ENCODE measurements around the gene RMND5A. TPM values are rescaled to one million over a fixed set of nuclear protein-coding genes. Genes with fewer than 3 reads are reported as not detected.
A peak's percentile ranks its signal among the peaks of the same experiment; 100 is the strongest.

The RMND5A gene
- total and polyA plus RNA-seq, 7 donors = 17.7 to 90.8 (median 72.4) TPM

DNA sequence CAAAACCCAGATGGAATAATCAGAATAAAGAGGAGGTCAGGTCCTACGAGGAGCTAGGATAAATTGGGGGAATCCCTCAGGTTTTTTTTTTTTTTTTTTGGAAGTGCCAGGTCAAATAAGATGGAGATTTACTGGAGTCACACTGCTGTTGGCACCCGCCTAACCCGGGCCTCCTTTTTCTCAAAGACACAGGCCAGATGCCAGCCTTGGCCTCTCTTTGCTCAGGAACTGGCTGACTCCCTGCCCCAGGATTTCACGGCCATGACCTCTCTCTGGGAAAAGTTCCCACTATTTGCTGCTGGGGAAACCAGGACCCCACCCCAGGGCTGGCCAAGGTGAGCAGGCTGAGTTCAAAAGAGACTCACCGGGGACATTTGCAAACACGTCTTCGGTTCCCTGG lies 68.1 kb downstream of the RMND5A start:
- DNase-seq = no peak
- H3K4me3 ChIP-seq = no peak overlapping the region

GRCh38 chr2:86788881-86789686 lies 69.0 kb downstream of the RMND5A start:
- Histone ChIP-seq H3K4me1 (peaks cover 14% of the 10 kb centered on the region), H3K36me3 (ENCODE audit: insufficient read depth in 1 of 2, low read depth in 1 of 2) (no peaks in the 10 kb centered on the region), H3K4me3 (peak overlapping the region; percentile 40), H3K9me3 (no peaks in the 10 kb centered on the region), H3K27ac (no peak overlapping the region), H3K27me3 (ENCODE audit: insufficient read depth in 3 of 3, low read length in 2 of 3) (peaks cover 0 to 57% (median 26%) of the 10 kb centered on the region in 3 donors)
- ATAC-seq (peak in 1 of 4 donors; percentile 49), DNase-seq (no peak)
- intact Hi-C loops (cut with DNase I) = no loop called here
- TF ChIP-seq, protein P1, sequence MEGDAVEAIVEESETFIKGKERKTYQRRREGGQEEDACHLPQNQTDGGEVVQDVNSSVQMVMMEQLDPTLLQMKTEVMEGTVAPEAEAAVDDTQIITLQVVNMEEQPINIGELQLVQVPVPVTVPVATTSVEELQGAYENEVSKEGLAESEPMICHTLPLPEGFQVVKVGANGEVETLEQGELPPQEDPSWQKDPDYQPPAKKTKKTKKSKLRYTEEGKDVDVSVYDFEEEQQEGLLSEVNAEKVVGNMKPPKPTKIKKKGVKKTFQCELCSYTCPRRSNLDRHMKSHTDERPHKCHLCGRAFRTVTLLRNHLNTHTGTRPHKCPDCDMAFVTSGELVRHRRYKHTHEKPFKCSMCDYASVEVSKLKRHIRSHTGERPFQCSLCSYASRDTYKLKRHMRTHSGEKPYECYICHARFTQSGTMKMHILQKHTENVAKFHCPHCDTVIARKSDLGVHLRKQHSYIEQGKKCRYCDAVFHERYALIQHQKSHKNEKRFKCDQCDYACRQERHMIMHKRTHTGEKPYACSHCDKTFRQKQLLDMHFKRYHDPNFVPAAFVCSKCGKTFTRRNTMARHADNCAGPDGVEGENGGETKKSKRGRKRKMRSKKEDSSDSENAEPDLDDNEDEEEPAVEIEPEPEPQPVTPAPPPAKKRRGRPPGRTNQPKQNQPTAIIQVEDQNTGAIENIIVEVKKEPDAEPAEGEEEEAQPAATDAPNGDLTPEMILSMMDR (IDR thresholded peaks at IDR 0.05) = no peak
- WGBS, 3 donors = 3 to 6% (median 4%) methylated on average over 50 to 64 of the region's 64 CpGs

More for the DNA sequence above, 68.1 kb downstream of the RMND5A start:
- H3K9me3 ChIP-seq = no peaks in the 10 kb centered on the region
- peaks cover 0 to 48% (median 24%) of the 10 kb centered on the region in 3 donors for H3K27me3 ChIP-seq (ENCODE audit: insufficient read depth in 3 of 3, low read length in 2 of 3)
- H3K4me1 ChIP-seq = peaks cover 14% of the 10 kb centered on the region
- WGBS, 3 donors = 20 to 36% (median 25%) methylated on average over 7 of the region's 7 CpGs
- ATAC-seq = peak in 1 of 4 donors; percentile 26
- intact Hi-C loops (cut with DNase I) = no loop called here
- TF ChIP-seq, protein P1 (IDR thresholded peaks at IDR 0.05) = no peak
- H3K36me3 ChIP-seq (ENCODE audit: insufficient read depth in 1 of 2, low read depth in 1 of 2) = no peaks in the 10 kb centered on the region
- H3K27ac ChIP-seq = no peak overlapping the region

DNA sequence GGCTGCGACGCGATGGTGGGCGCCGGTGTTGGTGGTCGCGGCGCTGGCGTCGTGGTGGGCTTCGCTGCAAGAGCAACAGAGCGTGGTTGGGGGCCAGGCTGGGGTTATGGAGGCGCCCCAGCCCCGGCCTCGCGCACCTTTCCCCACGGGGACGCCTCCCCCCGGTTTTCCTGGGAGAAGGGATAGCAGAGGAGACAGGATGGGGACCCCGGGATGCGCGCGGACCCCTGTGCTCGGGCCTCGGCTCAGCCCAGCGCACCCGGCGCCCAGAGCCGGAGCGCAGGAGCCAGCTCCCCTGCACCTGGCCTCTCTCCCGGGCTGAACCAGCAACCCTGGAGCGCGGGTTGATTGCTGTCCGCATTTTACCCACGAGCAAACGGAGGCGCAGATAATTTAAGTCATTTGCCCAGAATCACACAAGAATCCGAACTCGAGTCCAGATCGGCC lies 69.6 kb downstream of the RMND5A start:
- no peaks in the 10 kb centered on the region for H3K9me3 ChIP-seq
- peaks cover 0 to 63% (median 27%) of the 10 kb centered on the region in 3 donors for H3K27me3 ChIP-seq (ENCODE audit: insufficient read depth in 3 of 3, low read length in 2 of 3)
- peaks cover 14% of the 10 kb centered on the region for H3K4me1 ChIP-seq
- intact Hi-C loops (cut with DNase I) = no loop called here
- H3K36me3 ChIP-seq (ENCODE audit: insufficient read depth in 1 of 2, low read depth in 1 of 2) = no peaks in the 10 kb centered on the region
- no peak for DNase-seq
- 3 to 6% (median 5%) methylated on average over 36 to 40 of the region's 40 CpGs for WGBS, 3 donors
- H3K4me3 ChIP-seq = peak overlapping the region; percentile 40
- ATAC-seq = peak in 1 of 4 donors; percentile 24
- TF ChIP-seq, protein P1 (IDR thresholded peaks at IDR 0.05) = no peak
- no peak overlapping the region for H3K27ac ChIP-seq

DNA sequence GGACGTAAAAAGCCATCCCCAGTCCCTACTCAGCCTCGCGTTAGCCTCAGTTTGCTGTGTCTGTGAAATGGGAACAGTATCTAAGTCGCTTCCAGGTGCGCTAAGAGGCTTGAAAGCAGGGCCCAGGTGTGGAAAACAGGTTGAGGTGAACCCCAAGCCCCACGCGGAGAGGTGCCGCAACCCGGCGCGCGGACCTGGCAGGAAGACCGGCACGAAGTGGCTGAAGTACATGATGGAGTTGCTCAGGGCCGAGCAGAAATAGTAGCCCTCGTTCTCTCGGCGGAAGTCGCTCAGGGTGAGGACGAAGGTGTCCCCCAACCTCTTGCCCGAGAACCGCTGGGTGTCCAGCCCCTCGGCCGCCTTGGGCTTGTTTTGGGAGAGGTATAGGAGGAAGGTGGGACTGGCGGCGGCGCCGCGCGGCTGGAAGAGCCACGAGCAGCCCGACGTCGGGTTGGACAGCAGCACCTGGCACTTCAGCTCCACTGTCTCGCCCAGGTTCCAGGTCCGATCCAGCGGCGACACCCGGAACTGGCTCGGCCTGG lies 70.1 kb downstream of the RMND5A start:
- Histone ChIP-seq H3K4me3 (peak overlapping the region; percentile 40), H3K27me3 (ENCODE audit: insufficient read depth in 3 of 3, low read length in 2 of 3) (peaks cover 0 to 65% (median 28%) of the 10 kb centered on the region in 3 donors), H3K27ac (no peak overlapping the region), H3K36me3 (ENCODE audit: insufficient read depth in 1 of 2, low read depth in 1 of 2) (no peaks in the 10 kb centered on the region), H3K9me3 (no peaks in the 10 kb centered on the region), H3K4me1 (peaks cover 14% of the 10 kb centered on the region)
- TF ChIP-seq, protein P1 (IDR thresholded peaks at IDR 0.05) = no peak
- 3 to 6% (median 5%) methylated on average over 24 to 40 of the region's 40 CpGs for WGBS, 3 donors
- DNase-seq (no peak), ATAC-seq (peak in 1 of 4 donors; percentile 38)
- intact Hi-C loops (cut with DNase I) = no loop called here

All from psoas muscle (tissue), 8 donors.